ENCODE data around the gene IRF1. TPM values are rescaled to one million over a fixed set of nuclear protein-coding genes. Genes with fewer than 3 reads are reported as not detected.

The IRF1 gene
- total RNA-seq, 1 experiment from 2014 or later = 48.9 TPM

GRCh38 chr5:132488590-132488989 is 2.0 kb downstream of the IRF1 start:
- BruUV-seq (replicated peaks) = no TSS peak
- ATAC-seq = no peak
- ChIA-PET CTCF (no interaction called here), POLR2A (interaction anchor here (1.1 kb wide), 1 partner anchor 14 kb away, joined by 3 read pairs; no protein-coding TSS in a partner anchor)
- H3K9me3 ChIP-seq (ENCODE audit: control insufficient read depth, insufficient read depth, low read depth, low read length) = no peaks in the 10 kb centered on the region
- H3K27me3 ChIP-seq (ENCODE audit: control insufficient read depth, insufficient read depth, low read length) = no peaks in the 10 kb centered on the region
- intact Hi-C loops (cut with micrococcal nuclease; ENCODE audit: unreplicated experiment) = no loop called here
- peak overlapping the region; percentile 83 to 88 for H3K4me3 ChIP-seq (ENCODE audit: low read depth in 2 of 2, low read length in 2 of 2)
- H3K36me3 ChIP-seq (ENCODE audit: control insufficient read depth, insufficient read depth, low read length) = peaks cover under 1% of the 10 kb centered on the region; the same call in 1 of the 2 replicates
- H3K27ac ChIP-seq (ENCODE audit: low read length) = no peak overlapping the region
- no peak for TF ChIP-seq TCF7L2 (IDR thresholded peaks at IDR 0.05; ENCODE audit: low read depth, low read length)
- TF ChIP-seq POLR2AphosphoS5 (IDR thresholded peaks at IDR 0.05; ENCODE audit: low read depth, low read length) = no peak
- TF ChIP-seq SIN3A (IDR thresholded peaks at IDR 0.05; ENCODE audit: borderline replicate concordance, insufficient read depth, low read depth, low read length) = no peak
- TF ChIP-seq, protein P1, sequence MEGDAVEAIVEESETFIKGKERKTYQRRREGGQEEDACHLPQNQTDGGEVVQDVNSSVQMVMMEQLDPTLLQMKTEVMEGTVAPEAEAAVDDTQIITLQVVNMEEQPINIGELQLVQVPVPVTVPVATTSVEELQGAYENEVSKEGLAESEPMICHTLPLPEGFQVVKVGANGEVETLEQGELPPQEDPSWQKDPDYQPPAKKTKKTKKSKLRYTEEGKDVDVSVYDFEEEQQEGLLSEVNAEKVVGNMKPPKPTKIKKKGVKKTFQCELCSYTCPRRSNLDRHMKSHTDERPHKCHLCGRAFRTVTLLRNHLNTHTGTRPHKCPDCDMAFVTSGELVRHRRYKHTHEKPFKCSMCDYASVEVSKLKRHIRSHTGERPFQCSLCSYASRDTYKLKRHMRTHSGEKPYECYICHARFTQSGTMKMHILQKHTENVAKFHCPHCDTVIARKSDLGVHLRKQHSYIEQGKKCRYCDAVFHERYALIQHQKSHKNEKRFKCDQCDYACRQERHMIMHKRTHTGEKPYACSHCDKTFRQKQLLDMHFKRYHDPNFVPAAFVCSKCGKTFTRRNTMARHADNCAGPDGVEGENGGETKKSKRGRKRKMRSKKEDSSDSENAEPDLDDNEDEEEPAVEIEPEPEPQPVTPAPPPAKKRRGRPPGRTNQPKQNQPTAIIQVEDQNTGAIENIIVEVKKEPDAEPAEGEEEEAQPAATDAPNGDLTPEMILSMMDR (IDR thresholded peaks at IDR 0.05) = no peak
- no peak for TF ChIP-seq REST (IDR thresholded peaks at IDR 0.05; ENCODE audit: insufficient read depth in 1 of 2, low read depth in 2 of 2, low read length in 1 of 2)
- H3K4me1 ChIP-seq (ENCODE audit: control insufficient read depth, insufficient read depth, low read length) = peaks cover 16% of the 10 kb centered on the region
- in situ Hi-C loops (cut with HindIII; ENCODE audit: low pct_unique_long_range_greater_than_20kb, low sequenced_read_pairs) = loop anchor here (25.0 kb wide), 1 partner anchor 101 kb away; no protein-coding TSS in a partner anchor
- no peak for DNase-seq (ENCODE audit: low read depth, low spot score)

DNA sequence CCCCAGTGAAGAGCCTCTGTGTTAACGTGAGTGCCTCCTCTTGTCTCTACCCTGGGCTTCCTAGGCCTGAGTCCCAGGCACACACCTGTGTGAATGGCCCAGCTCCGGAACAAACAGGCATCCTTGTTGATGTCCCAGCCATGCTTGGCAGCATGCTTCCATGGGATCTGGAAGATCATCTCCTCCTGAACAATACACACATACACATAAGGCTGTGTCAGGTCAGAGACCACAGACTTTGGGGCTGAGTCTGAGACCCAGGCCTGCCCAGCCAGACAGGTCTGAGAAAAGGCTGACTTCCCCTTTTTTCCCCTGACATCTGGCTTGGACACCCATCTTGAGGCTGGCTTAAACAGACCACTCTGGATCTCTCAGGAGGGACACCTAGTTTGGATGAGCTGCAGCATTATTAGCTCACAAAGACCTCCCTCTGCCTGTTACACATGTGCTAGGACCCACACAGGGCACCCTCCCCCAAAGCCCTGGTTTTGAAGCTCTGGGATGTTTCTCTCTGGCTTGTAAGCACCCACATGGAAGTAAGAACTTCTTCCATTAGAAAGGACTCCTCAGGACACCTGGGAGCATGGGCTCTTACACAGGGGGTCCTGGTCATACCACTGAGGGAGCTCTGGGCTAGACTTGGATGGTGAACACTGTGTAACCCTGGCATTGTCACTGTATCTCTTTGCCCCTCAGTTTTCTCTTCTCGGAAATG is 2.6 kb downstream of the IRF1 start:
- TSS peak; percentile 69 for BruUV-seq (replicated peaks)
- ChIA-PET CTCF (no interaction called here), POLR2A (interaction anchor here (1.1 kb wide), 1 partner anchor 13 kb away, joined by 3 read pairs; no protein-coding TSS in a partner anchor)
- H3K36me3 ChIP-seq (ENCODE audit: control insufficient read depth, insufficient read depth, low read length) = peaks cover 5% of the 10 kb centered on the region
- peak overlapping the region; percentile 83 to 88; a peak in 3 of 4 replicates for H3K4me3 ChIP-seq (ENCODE audit: low read depth in 2 of 2, low read length in 2 of 2)
- H3K27ac ChIP-seq (ENCODE audit: low read length) = no peak overlapping the region
- H3K4me1 ChIP-seq (ENCODE audit: control insufficient read depth, insufficient read depth, low read length) = peaks cover 16% of the 10 kb centered on the region
- no peaks in the 10 kb centered on the region for H3K9me3 ChIP-seq (ENCODE audit: control insufficient read depth, insufficient read depth, low read depth, low read length)
- no peak for ATAC-seq
- no peak for DNase-seq (ENCODE audit: low read depth, low spot score)
- no peaks in the 10 kb centered on the region for H3K27me3 ChIP-seq (ENCODE audit: control insufficient read depth, insufficient read depth, low read length)
- in situ Hi-C loops (cut with HindIII; ENCODE audit: low pct_unique_long_range_greater_than_20kb, low sequenced_read_pairs) (loop anchor here (25.0 kb wide), 1 partner anchor 101 kb away; no protein-coding TSS in a partner anchor), intact Hi-C loops (cut with micrococcal nuclease; ENCODE audit: unreplicated experiment) (no loop called here)
- TF ChIP-seq TCF7L2 (IDR thresholded peaks at IDR 0.05; ENCODE audit: low read depth, low read length) (no peak), REST (IDR thresholded peaks at IDR 0.05; ENCODE audit: insufficient read depth in 1 of 2, low read depth in 2 of 2, low read length in 1 of 2) (no peak), POLR2AphosphoS5 (IDR thresholded peaks at IDR 0.05; ENCODE audit: low read depth, low read length) (no peak), SIN3A (IDR thresholded peaks at IDR 0.05; ENCODE audit: borderline replicate concordance, insufficient read depth, low read depth, low read length) (no peak)
- TF ChIP-seq, protein P1 (IDR thresholded peaks at IDR 0.05) = no peak
